Neural cell (in vitro differentiated cells): ENCODE results near the gene LLPH.

Experiments used
- EP300 ChIP-seq: fragments of 450-650 bp; conservative IDR thresholded peaks from 2 replicates; pipeline ENCODE4 v1.6.1; 2014; ENCODE audit warnings: antibody characterized with exemption, mild to moderate bottlenecking, moderate library complexity; ENCODE audit not compliant: poor library complexity, severe bottlenecking
- EZH2 ChIP-seq: fragments of 200-600, 300-800 bp; shearing (Covaris generic), sonication (generic); IDR thresholded peaks from 2 replicates; pipeline ENCODE4 v1.6.1; 2014; ENCODE audit warnings: antibody characterized with exemption, low read length, borderline replicate concordance, mild to moderate bottlenecking; ENCODE audit not compliant: insufficient read depth, poor library complexity, severe bottlenecking
- MXI1 ChIP-seq: fragments of 450-650 bp; conservative IDR thresholded peaks from 2 replicates; pipeline ENCODE4 v1.6.1; 2014; ENCODE audit warnings: antibody characterized with exemption, mild to moderate bottlenecking; ENCODE audit not compliant: poor library complexity, severe bottlenecking
- POLR2AphosphoS5 ChIP-seq: IDR thresholded peaks from 2 replicates; pipeline ENCODE4 v1.6.1; 2012
- RAD21 ChIP-seq: fragments of 450-650 bp; conservative IDR thresholded peaks from 2 replicates; pipeline ENCODE4 v1.6.1; 2014; ENCODE audit warnings: antibody characterized with exemption, mild to moderate bottlenecking, moderate library complexity
- SMC3 ChIP-seq: fragments of 450-650 bp; conservative IDR thresholded peaks from 2 replicates; pipeline ENCODE4 v1.6.1; 2014; ENCODE audit warnings: antibody characterized with exemption, mild to moderate bottlenecking, moderate library complexity; ENCODE audit not compliant: poor library complexity
- TAF1 ChIP-seq: IDR thresholded peaks from 2 replicates; pipeline ENCODE4 v1.6.1; 2012; ENCODE audit warnings: low read depth
- TF ChIP-seq, protein P1 (sequence below): fragments of 450-650 bp; IDR thresholded peaks from 2 replicates; pipeline ENCODE4 v1.5.1; 2014; ENCODE audit warnings: antibody characterized with exemption, mild to moderate bottlenecking, moderate library complexity; ENCODE audit not compliant: poor library complexity, severe bottlenecking
- TF ChIP-seq, protein P2 (sequence below): IDR thresholded peaks from 2 replicates; pipeline ENCODE4 v1.6.1; 2012; ENCODE audit warnings: borderline replicate concordance

DNA sequence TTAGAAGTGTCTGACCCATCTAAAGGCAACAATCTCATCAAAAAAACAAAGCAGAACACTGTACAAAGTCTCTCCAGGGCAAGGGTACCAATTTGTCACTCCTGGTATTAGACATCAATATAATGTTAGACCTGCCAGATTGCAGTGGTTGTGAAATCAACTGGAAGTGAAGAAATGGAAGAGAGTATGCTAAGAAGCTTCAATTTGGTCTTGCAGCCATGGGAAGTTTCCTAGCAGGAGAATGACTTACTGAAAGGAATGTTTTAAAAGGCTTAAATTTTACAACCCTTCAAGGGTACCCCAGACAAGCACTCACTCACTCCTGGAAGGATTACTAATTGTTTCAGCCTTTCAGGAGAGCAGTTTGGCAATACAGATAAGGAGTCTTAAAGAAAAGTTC is 18.9 kb downstream of the LLPH start:
- TF ChIP-seq EZH2 = no peak
- TF ChIP-seq, protein P1, sequence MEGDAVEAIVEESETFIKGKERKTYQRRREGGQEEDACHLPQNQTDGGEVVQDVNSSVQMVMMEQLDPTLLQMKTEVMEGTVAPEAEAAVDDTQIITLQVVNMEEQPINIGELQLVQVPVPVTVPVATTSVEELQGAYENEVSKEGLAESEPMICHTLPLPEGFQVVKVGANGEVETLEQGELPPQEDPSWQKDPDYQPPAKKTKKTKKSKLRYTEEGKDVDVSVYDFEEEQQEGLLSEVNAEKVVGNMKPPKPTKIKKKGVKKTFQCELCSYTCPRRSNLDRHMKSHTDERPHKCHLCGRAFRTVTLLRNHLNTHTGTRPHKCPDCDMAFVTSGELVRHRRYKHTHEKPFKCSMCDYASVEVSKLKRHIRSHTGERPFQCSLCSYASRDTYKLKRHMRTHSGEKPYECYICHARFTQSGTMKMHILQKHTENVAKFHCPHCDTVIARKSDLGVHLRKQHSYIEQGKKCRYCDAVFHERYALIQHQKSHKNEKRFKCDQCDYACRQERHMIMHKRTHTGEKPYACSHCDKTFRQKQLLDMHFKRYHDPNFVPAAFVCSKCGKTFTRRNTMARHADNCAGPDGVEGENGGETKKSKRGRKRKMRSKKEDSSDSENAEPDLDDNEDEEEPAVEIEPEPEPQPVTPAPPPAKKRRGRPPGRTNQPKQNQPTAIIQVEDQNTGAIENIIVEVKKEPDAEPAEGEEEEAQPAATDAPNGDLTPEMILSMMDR = no peak
- TF ChIP-seq, protein P2, sequence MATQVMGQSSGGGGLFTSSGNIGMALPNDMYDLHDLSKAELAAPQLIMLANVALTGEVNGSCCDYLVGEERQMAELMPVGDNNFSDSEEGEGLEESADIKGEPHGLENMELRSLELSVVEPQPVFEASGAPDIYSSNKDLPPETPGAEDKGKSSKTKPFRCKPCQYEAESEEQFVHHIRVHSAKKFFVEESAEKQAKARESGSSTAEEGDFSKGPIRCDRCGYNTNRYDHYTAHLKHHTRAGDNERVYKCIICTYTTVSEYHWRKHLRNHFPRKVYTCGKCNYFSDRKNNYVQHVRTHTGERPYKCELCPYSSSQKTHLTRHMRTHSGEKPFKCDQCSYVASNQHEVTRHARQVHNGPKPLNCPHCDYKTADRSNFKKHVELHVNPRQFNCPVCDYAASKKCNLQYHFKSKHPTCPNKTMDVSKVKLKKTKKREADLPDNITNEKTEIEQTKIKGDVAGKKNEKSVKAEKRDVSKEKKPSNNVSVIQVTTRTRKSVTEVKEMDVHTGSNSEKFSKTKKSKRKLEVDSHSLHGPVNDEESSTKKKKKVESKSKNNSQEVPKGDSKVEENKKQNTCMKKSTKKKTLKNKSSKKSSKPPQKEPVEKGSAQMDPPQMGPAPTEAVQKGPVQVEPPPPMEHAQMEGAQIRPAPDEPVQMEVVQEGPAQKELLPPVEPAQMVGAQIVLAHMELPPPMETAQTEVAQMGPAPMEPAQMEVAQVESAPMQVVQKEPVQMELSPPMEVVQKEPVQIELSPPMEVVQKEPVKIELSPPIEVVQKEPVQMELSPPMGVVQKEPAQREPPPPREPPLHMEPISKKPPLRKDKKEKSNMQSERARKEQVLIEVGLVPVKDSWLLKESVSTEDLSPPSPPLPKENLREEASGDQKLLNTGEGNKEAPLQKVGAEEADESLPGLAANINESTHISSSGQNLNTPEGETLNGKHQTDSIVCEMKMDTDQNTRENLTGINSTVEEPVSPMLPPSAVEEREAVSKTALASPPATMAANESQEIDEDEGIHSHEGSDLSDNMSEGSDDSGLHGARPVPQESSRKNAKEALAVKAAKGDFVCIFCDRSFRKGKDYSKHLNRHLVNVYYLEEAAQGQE = no peak
- TF ChIP-seq MXI1 = no peak
- TF ChIP-seq TAF1 = no peak
- no peak for TF ChIP-seq EP300
- no peak for TF ChIP-seq RAD21
- no peak for TF ChIP-seq POLR2AphosphoS5
- TF ChIP-seq SMC3 = no peak
